CD4-positive, CD25-positive, alpha-beta regulatory T cell (primary cell): Measurements from ENCODE around the gene OGT. TPM values are rescaled to one million over a fixed set of nuclear protein-coding genes. Genes with fewer than 3 reads are reported as not detected.

Experiments used
- ATAC-seq, 2 donors: fragments of 150-1000 bp; cut with Tn5 transposase; one replicate each; pipeline ENCODE4 v1.10.0; 2021; ENCODE audit warnings: low read depth in 2 of 2, moderate number of reproducible peaks in 2 of 2, moderate library complexity in 1 of 2
- DNase-seq, 3 donors: peaks; one replicate each; pipeline versions ENCODE4 v3.0.0 to v3.0.0-alpha.2; 2012 to 2022; ENCODE audit warnings: mixed read lengths in 1 of 3
- H3K27ac ChIP-seq: one replicate; pipeline ENCODE4 v1.7.0; 2013; ENCODE audit warnings: mild to moderate bottlenecking, low read length; ENCODE audit not compliant: insufficient read depth, poor library complexity, severe bottlenecking
- H3K27me3 ChIP-seq: one replicate; pipeline ENCODE4 v1.7.0; 2013; ENCODE audit warnings: low read length; ENCODE audit not compliant: control insufficient read depth, insufficient read depth
- H3K36me3 ChIP-seq: one replicate; pipeline ENCODE4 v1.7.0; 2013; ENCODE audit warnings: mild to moderate bottlenecking, low read length, moderate library complexity; ENCODE audit not compliant: control insufficient read depth, insufficient read depth
- H3K4me1 ChIP-seq: 2 replicates; pipeline ENCODE4 v1.7.0; 2013; ENCODE audit warnings: mild to moderate bottlenecking, low read length; ENCODE audit not compliant: insufficient read depth, control insufficient read depth, poor library complexity, severe bottlenecking
- H3K4me3 ChIP-seq: one replicate; pipeline ENCODE4 v1.7.0; 2013; ENCODE audit warnings: low read depth, mild to moderate bottlenecking, low read length, moderate library complexity
- H3K9me3 ChIP-seq, 2 experiments: 1 replicate in 1 of 2; 2 replicates in 1 of 2; pipeline ENCODE4 v1.7.0; 2013; ENCODE audit warnings: low read length in 2 of 2, mild to moderate bottlenecking in 1 of 2, moderate library complexity in 1 of 2; ENCODE audit not compliant: control insufficient read depth in 2 of 2
- H3K27ac Mint-ChIP-seq, 3 donors: one replicate each; pipeline ENCODE4 v1.8.0; 2020 to 2022; ENCODE audit warnings: mild to moderate bottlenecking in 3 of 3, mixed read lengths in 3 of 3, moderate library complexity in 2 of 3
- H3K27me3 Mint-ChIP-seq: one replicate; pipeline ENCODE4 v1.8.0; 2022; ENCODE audit warnings: mild to moderate bottlenecking, mixed read lengths
- H3K36me3 Mint-ChIP-seq: one replicate; pipeline ENCODE4 v1.8.0; 2020; ENCODE audit warnings: mixed read lengths
- H3K4me1 Mint-ChIP-seq, 4 donors: one replicate each; pipeline ENCODE4 v1.8.0; 2020 to 2022; ENCODE audit warnings: mixed read lengths in 4 of 4, mild to moderate bottlenecking in 1 of 4
- H3K4me3 Mint-ChIP-seq, 4 donors: one replicate each; pipeline ENCODE4 v1.8.0; 2020 to 2022; ENCODE audit warnings: mild to moderate bottlenecking in 4 of 4, mixed read lengths in 4 of 4, moderate library complexity in 3 of 4
- H3K9me3 Mint-ChIP-seq, 7 donors: one replicate each; pipeline ENCODE4 v1.8.0; 2020 to 2022; ENCODE audit warnings: mixed read lengths in 7 of 7, mild to moderate bottlenecking in 3 of 7, moderate library complexity in 2 of 7
- polyA plus RNA-seq, 4 donors: library from polyadenylated mRNA; unstranded; fragments of 300-500 nt; fragmentation: Illumina TruSeq; gene quantifications; one replicate each; pipeline ENCODE4 v1.2.3, GENCODE V29; 2021
- total RNA-seq: library from RNA; stranded (reverse); gene quantifications from one replicate; pipeline ENCODE4 v1.2.3, GENCODE V29; 2022

The OGT gene
- total and polyA plus RNA-seq, 5 donors from 2014 or later, result 27.7 to 557 (median 43.8) TPM

- DNase-seq, result peak; percentile 56 to 83 (median 74)
- peak; percentile 68 for ATAC-seq
- Histone ChIP-seq H3K27me3 (no peaks in the 10 kb centered on the region), H3K36me3 (no peaks in the 10 kb centered on the region), H3K27ac (peak overlapping the region; percentile 93), H3K9me3 (no peaks in the 10 kb centered on the region), H3K4me1 (peaks cover 10% of the 10 kb centered on the region), H3K4me3 (peak overlapping the region; percentile 99)
- Mint-ChIP-seq H3K9me3 (peaks cover 0 to 7% (median 0%) of the 10 kb centered on the region in 7 donors), H3K4me3 (peak overlapping the region; percentile 94 to 100 (median 98)), H3K27ac (peak overlapping the region; percentile 98 to 99 (median 99)), H3K27me3 (no peaks in the 10 kb centered on the region), H3K4me1 (peaks cover 8 to 31% (median 14%) of the 10 kb centered on the region in 4 donors), H3K36me3 (peaks cover 5% of the 10 kb centered on the region)
Measured at GRCh38 chrX:71532078-71532752, 689 bp upstream of the OGT start.

- Mint-ChIP-seq H3K27ac (peak overlapping the region; percentile 98 to 99 (median 99)), H3K36me3 (peaks cover 9% of the 10 kb centered on the region), H3K4me3 (peak overlapping the region; percentile 94 to 100 (median 98)), H3K27me3 (no peaks in the 10 kb centered on the region), H3K4me1 (peaks cover 8 to 40% (median 17%) of the 10 kb centered on the region in 4 donors), H3K9me3 (peaks cover 0 to 7% (median 0%) of the 10 kb centered on the region in 7 donors)
- H3K9me3 ChIP-seq, result no peaks in the 10 kb centered on the region
- H3K4me1 ChIP-seq, result peaks cover 17% of the 10 kb centered on the region
- ATAC-seq (no peak), DNase-seq (no peak)
- H3K36me3 ChIP-seq, result peaks cover 8% of the 10 kb centered on the region
- no peaks in the 10 kb centered on the region for H3K27me3 ChIP-seq
- H3K27ac ChIP-seq, result peak overlapping the region; percentile 93
- peak overlapping the region; percentile 99 for H3K4me3 ChIP-seq
Measured at GRCh38 chrX:71533516-71533850, 579 bp downstream of the OGT start.

- H3K9me3 Mint-ChIP-seq, result peaks cover 0 to 7% (median 0%) of the 10 kb centered on the region in 7 donors
- peaks cover 9% of the 10 kb centered on the region for H3K36me3 Mint-ChIP-seq
- peak overlapping the region; percentile 99 for H3K4me3 ChIP-seq
- peak overlapping the region; percentile 98 to 99 (median 99) for H3K27ac Mint-ChIP-seq
- peaks cover 8 to 43% (median 18%) of the 10 kb centered on the region in 4 donors for H3K4me1 Mint-ChIP-seq
- peak; percentile 11 to 23 for ATAC-seq
- no peaks in the 10 kb centered on the region for H3K27me3 ChIP-seq
- no peaks in the 10 kb centered on the region for H3K27me3 Mint-ChIP-seq
- H3K4me3 Mint-ChIP-seq, result peak overlapping the region; percentile 94 to 100 (median 98)
- peak overlapping the region; percentile 93 for H3K27ac ChIP-seq
- DNase-seq, result peak; percentile 23 to 85 (median 61)
- H3K4me1 ChIP-seq, result peaks cover 22% of the 10 kb centered on the region
- H3K9me3 ChIP-seq, result no peaks in the 10 kb centered on the region
- H3K36me3 ChIP-seq, result peaks cover 13% of the 10 kb centered on the region
Measured at GRCh38 chrX:71533851-71534561, 1.1 kb downstream of the OGT start.

- peak overlapping the region in 2 of 3 donors; percentile 98 to 99 for H3K27ac Mint-ChIP-seq
- ATAC-seq (no peak), DNase-seq (no peak)
- no peaks in the 10 kb centered on the region for H3K9me3 ChIP-seq
- peak overlapping the region; percentile 99 for H3K4me3 ChIP-seq
- H3K4me3 Mint-ChIP-seq, result peak overlapping the region; percentile 94 to 100 (median 98)
- H3K27me3 Mint-ChIP-seq, result no peaks in the 10 kb centered on the region
- H3K4me1 Mint-ChIP-seq, result peaks cover 4 to 43% (median 21%) of the 10 kb centered on the region in 4 donors
- H3K36me3 Mint-ChIP-seq, result peaks cover 9% of the 10 kb centered on the region
- H3K9me3 Mint-ChIP-seq, result peaks cover 0 to 2% (median 0%) of the 10 kb centered on the region in 7 donors
- H3K27ac ChIP-seq, result peak overlapping the region; percentile 93
- H3K36me3 ChIP-seq, result peaks cover 13% of the 10 kb centered on the region
- H3K27me3 ChIP-seq, result no peaks in the 10 kb centered on the region
- peaks cover 30% of the 10 kb centered on the region for H3K4me1 ChIP-seq
Measured at GRCh38 chrX:71534773-71535544, 2.1 kb downstream of the OGT start.

- Mint-ChIP-seq H3K4me3 (peak overlapping the region; percentile 85 to 100 (median 97)), H3K4me1 (peaks cover 5 to 40% (median 26%) of the 10 kb centered on the region in 4 donors), H3K27ac (peak overlapping the region in 2 of 3 donors; percentile 65 to 72), H3K36me3 (peaks cover 12% of the 10 kb centered on the region), H3K27me3 (no peaks in the 10 kb centered on the region), H3K9me3 (peaks cover 0 to 2% (median 0%) of the 10 kb centered on the region in 7 donors)
- Histone ChIP-seq H3K27ac (peak overlapping the region; percentile 41), H3K9me3 (no peaks in the 10 kb centered on the region), H3K4me3 (peak overlapping the region; percentile 99), H3K4me1 (peaks cover 29% of the 10 kb centered on the region), H3K27me3 (no peaks in the 10 kb centered on the region), H3K36me3 (peaks cover 13% of the 10 kb centered on the region)
- DNase-seq (peak in 1 of 3 donors; percentile 41), ATAC-seq (no peak)
Measured at GRCh38 chrX:71536285-71536684, 3.4 kb downstream of the OGT start.

- peaks cover 7 to 45% (median 32%) of the 10 kb centered on the region in 4 donors for H3K4me1 Mint-ChIP-seq
Measured at GRCh38 chrX:71537743-71538142, 4.8 kb downstream of the OGT start.

GRCh38 chrX:71540801-71541200 is 7.9 kb downstream of the OGT start:
- peaks cover 40% of the 10 kb centered on the region for H3K36me3 ChIP-seq
- Mint-ChIP-seq H3K4me1 (peaks cover 7 to 64% (median 40%) of the 10 kb centered on the region in 4 donors), H3K27me3 (no peaks in the 10 kb centered on the region), H3K36me3 (peaks cover 29% of the 10 kb centered on the region), H3K4me3 (peak overlapping the region; percentile 60 to 100 (median 83)), H3K9me3 (no peaks in the 10 kb centered on the region), H3K27ac (peak overlapping the region in 1 of 3 donors; percentile 7)
- H3K4me3 ChIP-seq, result peak overlapping the region; percentile 84
- H3K27ac ChIP-seq, result peak overlapping the region; percentile 55
- H3K27me3 ChIP-seq, result no peaks in the 10 kb centered on the region
- no peaks in the 10 kb centered on the region for H3K9me3 ChIP-seq
- peaks cover 45% of the 10 kb centered on the region for H3K4me1 ChIP-seq
- ATAC-seq, result peak; percentile 43 to 52
- DNase-seq, result no peak

More at GRCh38 chrX:71537743-71538142, 4.8 kb downstream of the OGT start:
- Histone ChIP-seq H3K4me3 (peak overlapping the region; percentile 84), H3K9me3 (no peaks in the 10 kb centered on the region), H3K27ac (peak overlapping the region; percentile 51), H3K27me3 (no peaks in the 10 kb centered on the region), H3K36me3 (peaks cover 20% of the 10 kb centered on the region), H3K4me1 (peaks cover 36% of the 10 kb centered on the region)
- peaks cover 0 to 2% (median 0%) of the 10 kb centered on the region in 7 donors for H3K9me3 Mint-ChIP-seq
- no peak for DNase-seq
- no peak for ATAC-seq
- H3K27me3 Mint-ChIP-seq, result no peaks in the 10 kb centered on the region
- H3K4me3 Mint-ChIP-seq, result peak overlapping the region; percentile 77 to 100 (median 97)
- H3K27ac Mint-ChIP-seq, result peak overlapping the region in 1 of 3 donors; percentile 12
- peaks cover 19% of the 10 kb centered on the region for H3K36me3 Mint-ChIP-seq
